GM21367 (cell line): ENCODE results near the gene ZKSCAN3.
"Not testable (repeated sequence)": the region's sequence is repeated elsewhere in the genome, so short reads cannot be mapped to it uniquely, and the experiment has no call there.

Source experiments
- ATAC-seq: cut with Tn5 transposase; IDR thresholded peaks from one replicate; pipeline ENCODE4 v1.9.1; 2021; ENCODE audit not compliant: unreplicated experiment

The ZKSCAN3 gene

DNA sequence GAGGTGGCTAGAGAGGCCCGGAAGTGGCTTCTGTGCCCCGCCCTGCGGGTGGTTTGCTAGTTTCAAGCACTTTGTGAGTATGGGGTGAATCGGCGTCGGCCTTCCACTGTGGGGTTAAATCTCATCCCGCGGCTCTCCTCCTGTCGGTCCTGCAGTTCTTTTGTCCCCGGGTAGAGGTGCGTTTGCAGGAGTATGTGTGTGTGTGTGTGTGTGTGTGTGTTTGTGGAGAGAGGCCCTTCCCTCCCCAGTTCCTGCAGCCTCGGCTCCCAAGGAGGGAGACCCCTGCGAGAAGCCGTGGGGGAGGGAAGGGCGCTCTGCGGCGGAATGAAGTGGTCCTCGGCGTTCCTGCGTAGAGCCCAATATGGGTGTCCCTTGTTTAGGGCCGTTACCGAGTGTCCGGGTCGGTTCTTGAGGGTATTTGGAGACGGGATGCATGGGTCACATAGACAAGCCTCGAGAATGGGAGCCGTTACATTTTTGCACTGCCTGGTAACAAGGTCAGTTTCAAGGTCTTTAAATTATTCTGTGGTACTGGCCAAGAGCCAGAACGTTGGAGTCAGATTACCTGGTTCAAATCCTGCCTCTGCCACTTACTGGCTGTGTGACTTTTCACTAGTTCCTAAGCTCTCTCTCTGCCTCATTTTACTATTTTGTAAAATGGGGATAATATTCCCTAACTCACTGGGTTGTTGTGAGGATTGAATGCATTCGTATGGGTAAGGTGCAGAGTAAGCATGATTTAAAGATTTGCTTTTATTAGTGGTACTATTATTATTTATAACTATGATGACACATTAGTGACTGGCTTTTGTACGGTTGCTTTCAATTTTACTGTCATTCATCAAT lies at the start of gene ZKSCAN3:
ZKSCAN3 (plus strand) TSS at position 56 of the 846 bp plus-strand sequence. CDS start 9,640 bp downstream, outside the sequence.
- peak; percentile 84 for ATAC-seq

DNA sequence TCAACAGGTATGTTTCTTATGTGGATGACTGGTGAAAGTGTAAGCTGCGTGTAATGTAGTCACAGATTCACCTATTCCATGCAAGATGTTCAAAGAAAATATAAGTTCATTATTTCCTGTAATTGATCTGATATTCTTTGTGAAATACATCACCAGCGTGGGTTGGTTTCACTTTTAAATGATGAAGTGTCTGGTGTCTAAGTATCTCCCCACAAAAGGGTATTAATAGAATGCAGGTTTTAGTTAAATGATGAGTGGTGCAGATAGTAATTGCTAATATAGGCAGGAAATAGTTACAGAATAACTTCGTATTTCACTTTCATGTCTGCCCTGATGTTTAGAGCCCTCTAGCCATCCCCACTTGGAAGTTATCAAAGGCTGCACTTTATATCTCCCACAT lies 46.2 kb upstream of the ZKSCAN3 start:
- ATAC-seq, result peak; percentile 75

DNA sequence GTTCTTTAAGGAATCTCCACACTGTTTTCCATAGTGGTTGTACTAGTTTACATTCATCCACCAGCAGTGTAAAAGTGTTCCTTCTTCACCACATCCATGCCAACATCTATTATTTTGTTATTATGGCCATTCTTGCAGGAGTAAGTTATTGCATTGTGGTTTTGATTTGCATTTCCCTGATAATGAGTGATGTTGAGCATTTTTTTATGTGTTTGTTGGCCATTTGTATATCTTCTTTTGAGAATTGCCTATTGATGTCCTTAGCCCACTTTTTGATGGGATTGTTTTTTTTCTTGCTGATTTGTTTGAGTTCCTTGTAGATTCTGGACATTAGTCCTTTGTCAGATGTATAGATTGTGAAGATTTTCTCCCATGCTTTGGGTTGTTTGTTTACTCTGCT lies 43.4 kb upstream of the ZKSCAN3 start:
- ATAC-seq, result not testable (repeated sequence)

DNA sequence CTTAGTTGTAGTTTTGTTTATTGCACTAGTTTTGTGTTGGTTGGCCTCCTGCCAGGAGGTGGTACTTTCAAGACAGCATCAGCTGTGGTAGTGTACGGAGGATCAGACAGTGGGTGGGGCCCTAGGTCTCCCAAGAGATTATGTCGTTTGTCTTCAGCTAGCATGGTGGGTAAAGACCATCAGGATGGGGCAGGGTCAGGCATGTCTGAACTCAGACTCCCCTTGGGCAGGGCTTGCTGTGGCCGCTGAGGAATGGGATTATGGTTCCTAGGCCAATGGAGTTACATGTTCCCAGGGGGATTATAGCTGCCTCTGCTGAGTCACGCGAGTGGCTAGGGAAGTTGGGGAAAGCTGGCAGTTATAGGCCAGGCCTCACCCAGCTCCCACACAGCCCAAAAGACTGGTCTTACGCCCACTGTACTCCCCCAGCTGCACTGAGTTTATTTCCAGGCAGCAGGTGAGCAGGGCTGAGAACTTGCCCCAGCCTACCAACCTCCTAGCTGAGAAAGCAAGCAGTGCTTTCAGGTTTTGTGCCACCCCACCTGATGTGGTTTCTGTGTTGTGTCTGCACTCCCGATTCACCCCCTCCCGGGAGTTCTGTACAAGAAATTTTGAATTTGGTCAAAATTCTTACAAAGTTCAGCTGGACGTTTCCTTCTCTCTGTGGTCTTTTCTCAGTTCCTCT lies 38.5 kb upstream of the ZKSCAN3 start:
- ATAC-seq, result no peak

DNA sequence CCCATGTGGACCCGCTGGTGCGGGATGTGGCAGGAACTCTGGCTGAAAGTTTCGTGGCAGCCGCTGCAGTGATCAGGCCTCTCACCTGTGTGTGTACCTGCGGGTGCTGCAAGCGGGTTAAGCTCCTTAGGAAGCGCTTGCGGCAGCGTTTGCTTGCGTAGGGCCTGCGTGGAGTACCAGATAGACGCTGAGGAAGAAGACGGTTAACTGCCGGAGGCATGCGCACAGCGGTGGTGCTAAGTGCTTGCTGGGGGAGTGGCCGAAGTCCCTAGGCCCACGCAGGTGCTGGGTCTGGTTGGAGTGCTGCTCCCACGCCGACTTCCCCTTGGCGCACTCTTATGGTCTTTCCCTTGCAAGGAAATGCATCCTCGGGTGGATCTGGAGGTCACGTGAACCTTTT lies 36.8 kb upstream of the ZKSCAN3 start:
- no peak for ATAC-seq

DNA sequence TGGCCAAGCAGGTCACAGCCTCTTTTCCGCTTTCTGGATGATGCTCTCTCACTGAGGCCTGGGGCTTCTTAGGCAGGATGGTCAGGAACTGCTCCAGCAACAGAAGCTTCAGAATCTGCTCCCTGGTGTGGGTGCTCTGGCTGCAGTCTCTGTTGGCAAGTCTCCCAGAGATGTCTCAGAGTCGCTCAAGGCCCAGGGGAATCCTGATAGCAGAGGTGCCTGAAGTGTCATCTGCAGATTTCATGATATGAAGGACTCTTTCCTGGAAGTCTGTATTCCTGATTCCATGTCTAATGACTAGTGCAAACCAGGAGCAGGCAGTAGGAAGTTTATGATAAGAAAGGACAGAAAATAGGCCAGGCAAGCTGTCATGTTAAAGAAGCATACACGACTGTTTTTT lies 34.1 kb upstream of the ZKSCAN3 start:
- ATAC-seq, result no peak

DNA sequence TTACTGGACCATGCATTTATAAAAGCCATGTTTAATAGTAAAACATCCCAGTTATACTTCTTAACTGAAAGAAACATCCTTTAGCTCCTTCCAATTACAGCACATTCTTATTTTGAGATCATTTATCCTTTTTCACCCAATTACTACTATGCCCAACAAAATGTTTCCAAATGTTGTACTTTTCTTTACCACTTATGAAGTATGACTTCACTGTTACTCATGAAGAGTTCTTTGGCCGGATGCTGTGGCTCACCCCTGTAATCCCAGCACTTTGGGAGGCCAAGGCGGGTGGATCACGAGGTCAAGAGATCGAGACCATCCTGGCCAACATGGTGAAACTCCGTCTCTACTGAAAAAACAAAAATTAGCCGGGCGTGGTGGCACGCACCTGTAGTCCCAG lies 31.9 kb upstream of the ZKSCAN3 start:
- ATAC-seq, result not testable (repeated sequence)

DNA sequence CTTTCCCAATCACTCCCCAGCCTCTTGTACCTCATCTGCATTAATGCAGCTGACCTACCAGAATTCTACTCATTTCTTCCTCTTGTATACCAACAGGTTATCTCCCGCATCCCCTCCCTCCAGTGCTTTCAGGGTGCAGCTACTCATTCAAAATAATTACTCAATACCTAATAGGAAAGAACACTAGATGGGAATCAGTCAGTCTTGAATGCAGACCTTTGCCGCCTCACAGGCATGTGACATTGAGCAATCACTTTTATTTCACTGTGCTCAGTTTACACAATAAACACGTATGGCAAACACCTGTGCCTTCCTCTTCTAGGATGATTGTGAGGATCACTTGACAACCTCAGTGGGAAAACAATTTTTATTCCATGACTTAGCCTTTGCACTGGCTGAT lies 27.1 kb upstream of the ZKSCAN3 start:
- ATAC-seq, result no peak

DNA sequence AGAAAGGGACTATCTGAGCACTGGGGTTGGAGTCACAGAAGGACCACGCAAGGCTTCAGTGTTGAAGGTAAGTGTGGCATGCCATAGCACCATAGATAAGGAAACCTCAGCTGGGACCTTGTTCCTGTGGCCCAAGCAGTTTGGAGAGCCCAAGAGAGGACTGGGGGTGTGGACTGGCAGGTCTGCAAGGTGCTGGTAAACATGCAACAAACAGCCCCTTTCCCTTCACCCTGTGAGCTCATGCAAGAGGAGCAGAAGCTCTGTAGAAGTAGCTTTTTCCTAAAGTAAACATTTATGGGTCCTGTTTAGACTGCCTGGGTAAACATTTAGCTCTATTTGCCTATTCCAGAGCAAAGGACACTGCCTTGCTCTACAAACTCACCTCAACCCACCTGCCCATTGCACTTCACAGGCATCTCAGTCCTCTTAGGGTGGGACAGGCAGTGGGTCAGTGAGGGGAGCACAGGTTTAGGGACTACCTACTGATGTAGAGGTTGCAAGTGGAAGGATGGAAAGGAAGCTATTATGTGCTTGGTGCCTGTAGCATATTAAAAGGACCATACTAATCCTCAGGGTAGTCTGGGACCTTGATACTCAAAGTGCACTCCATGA lies 25.8 kb upstream of the ZKSCAN3 start:
- ATAC-seq, result no peak

DNA sequence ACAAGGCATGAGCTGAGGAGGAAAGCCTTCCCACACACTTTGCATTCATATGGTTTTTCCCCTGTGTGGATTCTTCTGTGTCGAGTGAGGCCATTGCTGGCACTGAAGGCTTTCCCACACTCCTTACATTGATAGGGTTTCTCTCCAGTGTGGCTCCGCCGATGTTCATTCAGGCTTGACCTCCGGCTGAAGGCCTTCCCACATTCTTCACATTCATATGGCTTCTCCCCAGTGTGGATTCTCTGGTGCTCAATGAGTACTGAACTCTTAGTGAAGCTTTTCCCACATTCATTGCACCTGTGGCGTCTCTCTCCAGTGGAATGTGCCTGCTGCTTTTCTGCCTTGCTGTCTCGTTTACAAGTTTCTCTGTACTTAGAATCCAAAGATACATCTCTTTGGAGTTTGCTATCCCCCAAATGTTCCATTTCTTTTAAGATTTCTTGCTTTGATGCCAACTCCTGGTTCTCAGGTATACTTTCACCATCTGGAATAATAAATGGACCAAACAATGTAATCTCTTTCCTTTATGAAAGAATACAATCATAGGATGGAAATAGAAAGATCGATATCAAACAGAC lies 23.3 kb upstream of the ZKSCAN3 start:
- ATAC-seq, result no peak

DNA sequence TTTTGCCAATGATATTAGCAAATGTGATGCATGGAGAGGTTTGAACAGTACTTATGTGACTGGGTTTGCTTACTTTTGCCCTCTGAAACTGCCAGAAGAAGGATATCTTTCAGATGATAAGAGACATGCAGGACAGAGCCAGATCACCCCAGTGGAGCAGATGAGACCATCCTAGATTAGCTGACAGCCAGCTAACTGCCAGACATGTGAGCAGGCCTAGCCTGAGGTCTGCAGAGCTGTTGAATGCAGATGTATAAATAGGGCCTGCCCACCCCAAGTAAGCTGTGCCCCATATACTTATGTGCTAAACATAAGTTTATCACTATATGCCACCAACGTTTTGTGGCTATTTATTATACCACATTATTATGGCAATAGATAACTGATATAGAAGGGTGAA lies 19.7 kb upstream of the ZKSCAN3 start:
- no peak for ATAC-seq

DNA sequence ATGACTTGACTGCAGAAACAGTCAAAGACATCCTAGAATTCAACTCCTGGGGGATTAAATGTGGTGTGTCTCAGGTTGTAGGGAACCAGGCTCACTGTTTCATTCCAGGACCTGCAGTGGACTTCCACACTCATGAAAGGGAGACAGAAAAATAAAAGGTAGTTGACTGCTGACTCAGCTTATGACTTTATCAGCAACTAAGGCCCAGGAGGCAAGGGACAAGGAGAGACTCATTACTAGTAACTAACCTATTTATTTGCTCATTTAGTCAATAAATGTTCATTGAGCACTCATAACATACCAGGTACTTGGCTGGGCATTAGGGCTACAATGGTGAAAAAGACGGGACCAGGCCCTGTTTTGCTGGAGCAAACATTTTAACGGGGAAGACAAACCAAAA lies 16.7 kb upstream of the ZKSCAN3 start:
- ATAC-seq, result no peak

DNA sequence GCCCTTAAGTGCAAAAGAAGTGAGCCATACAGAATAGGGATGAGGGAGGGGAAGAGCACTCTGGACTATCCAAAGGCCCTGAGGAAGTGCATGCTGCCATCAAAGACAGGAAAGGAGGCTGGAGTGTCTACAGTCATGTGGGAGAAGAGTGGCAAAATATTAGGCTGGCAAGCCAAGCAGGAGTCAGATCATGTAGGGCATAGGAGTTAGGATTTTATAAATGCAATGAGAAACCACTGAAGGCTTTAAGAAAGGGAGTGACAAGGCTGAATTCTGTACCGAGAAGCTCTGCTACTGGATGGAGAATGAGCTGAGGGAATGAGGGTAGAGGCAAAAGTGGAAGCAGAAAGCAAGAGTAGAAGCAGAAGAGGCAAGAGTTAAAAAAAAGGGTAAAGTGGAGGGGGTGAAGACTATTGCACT lies 16.1 kb upstream of the ZKSCAN3 start:
- no peak for ATAC-seq

DNA sequence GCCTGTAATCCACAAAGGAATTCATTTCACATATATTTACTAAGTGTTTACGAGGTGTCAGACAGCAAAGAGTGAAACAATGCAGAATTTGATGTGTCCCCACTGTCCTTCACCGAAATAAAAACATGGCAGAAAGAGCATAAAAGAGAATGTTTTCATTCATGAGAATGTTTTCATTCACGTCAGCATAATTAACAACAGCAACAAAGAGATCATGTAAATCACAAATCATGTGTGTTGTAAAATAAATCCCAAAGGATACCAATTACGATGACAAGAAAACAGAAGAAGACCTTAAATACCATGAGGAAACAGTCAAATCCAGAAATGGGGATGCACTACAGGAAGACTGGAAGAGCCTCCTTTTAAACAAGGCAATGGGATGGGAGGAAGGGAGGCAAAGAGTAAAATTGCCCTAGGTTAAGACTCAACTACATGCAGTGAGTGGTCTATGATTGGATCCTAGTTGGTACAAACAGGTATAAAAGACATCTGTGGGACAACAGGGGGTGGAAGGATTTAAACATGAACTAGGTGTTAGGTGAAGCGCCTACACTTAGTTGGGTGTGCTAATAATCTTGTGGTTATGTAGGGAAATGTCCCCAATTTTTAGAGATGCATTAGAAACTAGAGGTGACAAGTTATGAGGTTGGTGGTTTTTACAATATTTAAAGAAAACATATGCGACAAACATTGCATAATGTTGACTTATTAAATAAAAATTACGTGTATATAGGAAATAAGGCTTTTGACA lies 15.3 kb upstream of the ZKSCAN3 start:
- no peak for ATAC-seq

DNA sequence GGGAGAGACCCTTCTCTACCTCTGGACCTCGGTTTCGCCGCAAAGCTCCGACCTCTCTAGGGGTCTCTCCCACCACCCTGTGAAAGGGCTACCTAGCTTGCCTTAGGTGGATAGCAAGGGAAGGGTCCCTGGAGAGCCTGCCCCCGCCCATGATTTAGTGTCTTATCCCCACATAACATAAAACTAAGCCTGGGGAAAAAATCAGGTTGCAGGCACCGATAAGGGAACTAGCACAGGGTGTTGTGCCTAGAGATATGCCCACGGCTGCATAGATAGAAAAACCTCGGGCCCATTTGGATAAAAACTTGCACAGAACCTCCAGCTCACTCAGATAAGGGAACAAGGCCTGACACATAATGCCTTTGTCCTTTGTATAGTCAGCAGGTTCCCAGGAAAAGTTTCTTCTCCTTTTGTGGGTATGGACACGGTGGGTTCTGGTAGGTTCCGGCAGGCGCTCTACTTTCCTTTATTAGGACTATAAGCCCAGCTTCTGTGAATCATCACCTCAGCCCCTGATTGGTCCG lies 14.6 kb upstream of the ZKSCAN3 start:
- ATAC-seq, result no peak

DNA sequence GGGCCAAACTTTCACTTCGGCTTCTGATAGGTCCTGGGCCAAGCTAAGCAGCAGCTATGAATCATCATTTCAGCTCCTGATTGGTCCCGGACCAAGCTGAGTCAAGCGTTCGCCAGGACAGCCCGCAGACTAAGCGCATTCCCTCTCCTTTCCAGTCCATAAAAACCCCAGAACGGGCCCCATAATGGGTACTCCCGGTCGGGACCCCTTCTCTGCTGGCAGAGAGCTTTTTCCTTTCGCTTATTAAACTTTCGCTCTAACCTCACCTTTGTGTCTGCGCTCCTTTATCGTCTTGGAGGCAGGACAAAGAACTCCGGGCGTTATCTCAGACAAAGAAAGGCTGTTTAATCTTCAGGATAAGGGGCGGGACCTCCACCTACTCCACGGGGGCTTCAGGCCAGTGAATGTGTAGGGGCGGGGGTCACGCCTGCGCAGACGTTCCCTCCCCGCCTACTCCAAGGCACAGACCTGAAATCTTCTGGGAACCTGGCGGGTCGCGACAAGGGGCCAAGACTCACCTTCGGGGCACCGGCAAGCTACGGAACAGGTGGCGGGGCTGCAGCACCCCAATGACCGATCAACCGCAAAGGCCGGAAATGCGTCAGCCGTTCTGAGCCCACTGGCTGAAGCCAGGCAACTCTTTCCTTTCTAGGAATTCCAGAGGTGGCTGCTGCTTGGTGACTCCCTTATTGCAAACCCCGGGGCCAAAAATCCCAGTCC lies 14.0 kb upstream of the ZKSCAN3 start, which contains the start of gene ZSCAN31:
ZSCAN31 (minus strand) TSS at position 585 of the 720 bp plus-strand sequence. CDS start 6,465 bp downstream, outside the sequence.
- ATAC-seq, result peak; percentile 84

DNA sequence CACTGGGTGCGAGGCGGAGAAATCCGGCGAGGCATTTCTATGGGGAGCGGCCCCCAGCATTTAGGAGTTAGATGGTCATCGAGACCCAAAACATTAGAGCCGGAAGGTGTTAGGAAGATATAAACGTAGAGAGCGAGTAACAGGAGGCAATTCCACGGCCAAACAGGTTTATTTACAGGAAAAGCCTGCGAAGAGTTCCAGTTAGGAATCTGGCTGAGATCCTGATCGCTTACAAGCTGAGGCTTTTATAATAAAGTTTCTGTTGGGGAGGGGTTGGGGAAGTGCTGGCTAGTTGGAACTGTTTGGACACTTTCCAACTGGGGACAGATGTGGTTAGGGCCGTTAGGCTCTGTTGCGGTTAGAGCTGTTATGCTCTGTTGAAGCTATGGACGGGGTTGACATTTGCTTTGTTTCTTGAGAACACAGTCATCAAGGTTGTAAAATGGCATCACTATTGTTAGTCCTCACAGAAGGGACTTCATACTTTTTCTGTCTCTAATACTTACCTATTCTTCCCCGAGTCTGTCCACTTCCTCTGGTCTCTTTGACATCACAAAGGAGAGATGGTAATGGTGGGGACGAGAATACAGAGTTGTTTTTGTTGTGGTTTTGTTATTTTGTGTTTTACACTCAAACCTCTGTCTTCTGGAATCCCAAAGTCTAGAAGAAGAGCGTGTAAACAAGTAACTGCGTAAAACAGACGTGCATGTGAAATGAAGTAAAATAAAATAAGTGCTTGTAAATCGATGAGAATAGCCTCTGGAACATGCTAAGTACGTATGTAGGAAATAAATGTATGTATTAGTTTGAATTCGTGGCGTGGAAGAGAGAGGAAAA lies 13.2 kb upstream of the ZKSCAN3 start:
- ATAC-seq, result no peak

DNA sequence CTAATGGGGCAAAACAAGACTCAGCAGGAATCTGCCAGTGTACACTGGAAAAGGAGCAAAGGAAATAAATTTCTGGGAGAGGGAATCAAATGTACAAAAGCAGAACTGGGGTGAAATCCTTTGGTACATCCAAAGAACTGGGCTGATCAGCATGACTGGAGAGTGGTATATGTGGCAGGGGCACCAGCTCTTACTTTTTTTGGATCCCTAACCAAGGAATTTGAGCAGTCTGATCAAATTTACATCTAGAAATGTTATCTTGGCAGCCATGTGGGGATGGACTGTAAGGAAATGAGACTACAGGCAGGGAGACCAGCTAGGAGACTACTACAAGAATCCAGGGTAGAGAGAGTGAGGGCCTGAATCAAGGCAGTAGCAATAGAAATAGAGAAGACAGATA lies 12.6 kb upstream of the ZKSCAN3 start:
- no peak for ATAC-seq
